IMR-90 (cell line): ENCODE measurements around the gene SPOCK3.

Experiments
- CHD1 ChIP-seq: IDR thresholded peaks from 2 replicates; pipeline ENCODE4 v1.6.1; 2012; ENCODE audit warnings: low read depth, low read length, improper control_type of control experiment
- CTCF ChIP-seq: conservative IDR thresholded peaks from 2 replicates; pipeline ENCODE4 v1.5.1; 2012; ENCODE audit warnings: mild to moderate bottlenecking, low read depth, low read length, improper control_type of control experiment

GRCh38 chr4:166839615-166840251, 394.6 kb downstream of the SPOCK3 start:
- no peak for TF ChIP-seq CTCF
- no peak for TF ChIP-seq CHD1
